ENCODE results near the gene C17orf58. TPM values are rescaled to one million over a fixed set of nuclear protein-coding genes. Genes with fewer than 3 reads are reported as not detected.

Gene C17orf58
- total and polyA plus RNA-seq, 9 donors = 14.0 to 22.9 (median 16.0) TPM

Other genes with a start within 250 kb of the C17orf58 start
- gene BPTF, start 171.0 kb downstream of the C17orf58 start, total RNA-seq = 54.5 TPM
- 10 to 100 TPM; 57.9 to 83.2 (median 64.7) TPM for gene BPTF, start 171.0 kb downstream of the C17orf58 start, polyA plus RNA-seq (ENCODE audit: insufficient read depth in 1 of 8, insufficient read length in 8 of 8, low replicate concordance in 1 of 8)
- 32.1 TPM for gene KPNA2, start 39.3 kb upstream of the C17orf58 start, total RNA-seq
- gene KPNA2, start 39.3 kb upstream of the C17orf58 start, polyA plus RNA-seq (ENCODE audit: insufficient read depth in 1 of 8, insufficient read length in 8 of 8, low replicate concordance in 1 of 8) = 10 to 100 TPM; 58.3 to 95.7 (median 71.8) TPM